Measurements from ENCODE around the gene PCMTD2.

- TF ChIP-seq, protein P1, sequence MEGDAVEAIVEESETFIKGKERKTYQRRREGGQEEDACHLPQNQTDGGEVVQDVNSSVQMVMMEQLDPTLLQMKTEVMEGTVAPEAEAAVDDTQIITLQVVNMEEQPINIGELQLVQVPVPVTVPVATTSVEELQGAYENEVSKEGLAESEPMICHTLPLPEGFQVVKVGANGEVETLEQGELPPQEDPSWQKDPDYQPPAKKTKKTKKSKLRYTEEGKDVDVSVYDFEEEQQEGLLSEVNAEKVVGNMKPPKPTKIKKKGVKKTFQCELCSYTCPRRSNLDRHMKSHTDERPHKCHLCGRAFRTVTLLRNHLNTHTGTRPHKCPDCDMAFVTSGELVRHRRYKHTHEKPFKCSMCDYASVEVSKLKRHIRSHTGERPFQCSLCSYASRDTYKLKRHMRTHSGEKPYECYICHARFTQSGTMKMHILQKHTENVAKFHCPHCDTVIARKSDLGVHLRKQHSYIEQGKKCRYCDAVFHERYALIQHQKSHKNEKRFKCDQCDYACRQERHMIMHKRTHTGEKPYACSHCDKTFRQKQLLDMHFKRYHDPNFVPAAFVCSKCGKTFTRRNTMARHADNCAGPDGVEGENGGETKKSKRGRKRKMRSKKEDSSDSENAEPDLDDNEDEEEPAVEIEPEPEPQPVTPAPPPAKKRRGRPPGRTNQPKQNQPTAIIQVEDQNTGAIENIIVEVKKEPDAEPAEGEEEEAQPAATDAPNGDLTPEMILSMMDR (IDR thresholded peaks at IDR 0.05): no peak
- TF ChIP-seq TCF12 (IDR thresholded peaks at IDR 0.05) (no peak), YY1 (IDR thresholded peaks at IDR 0.05; ENCODE audit: low read depth) (no peak), NFIC (IDR thresholded peaks at IDR 0.05; ENCODE audit: borderline replicate concordance) (no peak), JUND (IDR thresholded peaks at IDR 0.05) (no peak), MEF2A (IDR thresholded peaks at IDR 0.05; ENCODE audit: borderline replicate concordance, low read depth) (no peak), MAX (IDR thresholded peaks at IDR 0.05; ENCODE audit: low read depth) (no peak), EP300 (IDR thresholded peaks at IDR 0.05; ENCODE audit: borderline replicate concordance in 1 of 2, low read depth in 1 of 2, low read length in 1 of 2) (peak in 1 of 2 experiments; percentile 74; a peak in 2 of 4 replicates), RAD21 (IDR thresholded peaks at IDR 0.05; ENCODE audit: low read length) (peak; percentile 26; the same call in 1 of the 2 replicates)
- TF ChIP-seq, protein P2, sequence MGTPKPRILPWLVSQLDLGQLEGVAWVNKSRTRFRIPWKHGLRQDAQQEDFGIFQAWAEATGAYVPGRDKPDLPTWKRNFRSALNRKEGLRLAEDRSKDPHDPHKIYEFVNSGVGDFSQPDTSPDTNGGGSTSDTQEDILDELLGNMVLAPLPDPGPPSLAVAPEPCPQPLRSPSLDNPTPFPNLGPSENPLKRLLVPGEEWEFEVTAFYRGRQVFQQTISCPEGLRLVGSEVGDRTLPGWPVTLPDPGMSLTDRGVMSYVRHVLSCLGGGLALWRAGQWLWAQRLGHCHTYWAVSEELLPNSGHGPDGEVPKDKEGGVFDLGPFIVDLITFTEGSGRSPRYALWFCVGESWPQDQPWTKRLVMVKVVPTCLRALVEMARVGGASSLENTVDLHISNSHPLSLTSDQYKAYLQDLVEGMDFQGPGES (IDR thresholded peaks at IDR 0.05; ENCODE audit: low read depth, low read length): no peak
Observed at GRCh38 chr20:64261138-64261537, 5.6 kb downstream of the PCMTD2 start.
